Ramos (cell line): Measurements from ENCODE around the gene FRMPD2.
"Not testable (repeated sequence)": the region's sequence is repeated elsewhere in the genome, so short reads cannot be mapped to it uniquely, and the experiment has no call there.

Experiments
- in situ Hi-C: fragments of 300-500 bp; cut with MboI; formaldehyde crosslinking; loops from one replicate; pipeline ENCODE4 v1.14.3; 2022; ENCODE audit warnings: low sequenced_read_pairs; ENCODE audit not compliant: unreplicated experiment

Gene FRMPD2

GRCh38 chr10:48289501-48290238, 15.2 kb upstream of the FRMPD2 start:
- in situ Hi-C loops: no loop called here

- in situ Hi-C loops: no loop called here
These were observed 14.2 kb upstream of the FRMPD2 start for GRCh38 chr10:48288661-48289060.

GRCh38 chr10:48287417-48288391, 13.2 kb upstream of the FRMPD2 start:
- in situ Hi-C loops: no loop called here

GRCh38 chr10:48286356-48286755, 11.9 kb upstream of the FRMPD2 start:
- in situ Hi-C loops: no loop called here

GRCh38 chr10:48285710-48286109, 11.2 kb upstream of the FRMPD2 start:
- in situ Hi-C loops: no loop called here

- in situ Hi-C loops: no loop called here
These were observed 10.3 kb upstream of the FRMPD2 start for GRCh38 chr10:48284811-48285210.

- in situ Hi-C loops: no loop called here
These were observed 9.6 kb upstream of the FRMPD2 start for GRCh38 chr10:48284002-48284546.

- in situ Hi-C loops: no loop called here
These were observed 8.3 kb upstream of the FRMPD2 start for GRCh38 chr10:48282829-48283228.

- in situ Hi-C loops: not testable (repeated sequence)
These were observed 7.2 kb upstream of the FRMPD2 start for GRCh38 chr10:48281697-48282096.

GRCh38 chr10:48279081-48279751, 4.7 kb upstream of the FRMPD2 start:
- in situ Hi-C loops: no loop called here

- in situ Hi-C loops: no loop called here
These were observed 2.6 kb upstream of the FRMPD2 start for GRCh38 chr10:48277093-48277492.

- in situ Hi-C loops: no loop called here
These were observed 755 bp downstream of the FRMPD2 start for GRCh38 chr10:48273741-48274140.

- in situ Hi-C loops: no loop called here
These were observed 1.8 kb downstream of the FRMPD2 start for GRCh38 chr10:48272682-48273081.

- in situ Hi-C loops: no loop called here
These were observed 3.3 kb downstream of the FRMPD2 start for GRCh38 chr10:48271047-48271730.

- in situ Hi-C loops: no loop called here
These were observed 8.0 kb downstream of the FRMPD2 start for GRCh38 chr10:48266528-48266927.

GRCh38 chr10:48258105-48258504, 16.4 kb downstream of the FRMPD2 start:
- in situ Hi-C loops: no loop called here

GRCh38 chr10:48257407-48257961, 17.0 kb downstream of the FRMPD2 start:
- in situ Hi-C loops: no loop called here

- in situ Hi-C loops: no loop called here
These were observed 18.8 kb downstream of the FRMPD2 start for GRCh38 chr10:48255722-48256121.

GRCh38 chr10:48254750-48255512, 19.6 kb downstream of the FRMPD2 start:
- in situ Hi-C loops: no loop called here
